Activated CD4-positive, alpha-beta memory T cell treated with anti-CD3 and anti-CD28 coated beads for 36 hours (primary cell): Measurements from ENCODE around the gene MAP3K14. TPM values are rescaled to one million over a fixed set of nuclear protein-coding genes. Genes with fewer than 3 reads are reported as not detected.

Source experiments
- CTCF ChIA-PET: fragments of 350-600 bp; sonication (Branson Sonifier 250); formaldehyde crosslinking; loops from one replicate; lab custom pipeline; 2021; ENCODE audit warnings: antibody characterized with exemption, inconsistent platforms; lab: Charles Lee
- POLR2A ChIA-PET: fragments of 350-600 bp; sonication (Branson Sonifier 250); formaldehyde crosslinking; loops from one replicate; lab custom pipeline; 2021; ENCODE audit warnings: antibody characterized with exemption; lab: Charles Lee
- DNase-seq: peaks from one replicate; pipeline ENCODE4 v3.0.0-alpha.2; 2020
- H3K27ac Mint-ChIP-seq: one replicate; pipeline ENCODE4 v1.8.0; 2021; ENCODE audit warnings: mixed read lengths
- H3K27me3 Mint-ChIP-seq: one replicate; pipeline ENCODE4 v1.8.0; 2021; ENCODE audit warnings: mixed read lengths
- H3K36me3 Mint-ChIP-seq: one replicate; pipeline ENCODE4 v1.8.0; 2021; ENCODE audit warnings: mixed read lengths
- H3K4me1 Mint-ChIP-seq: one replicate; pipeline ENCODE4 v1.8.0; 2021; ENCODE audit warnings: low read depth, mixed read lengths
- H3K4me3 Mint-ChIP-seq: one replicate; pipeline ENCODE4 v1.8.0; 2021; ENCODE audit warnings: mild to moderate bottlenecking, mixed read lengths
- H3K9me3 Mint-ChIP-seq: one replicate; pipeline ENCODE4 v1.8.0; 2021; ENCODE audit warnings: mixed read lengths
- intact Hi-C: fragments of 100-400 bp; cut with micrococcal nuclease; formaldehyde crosslinking; loops from one replicate; pipeline ENCODE4 v1.15.1; 2023
- total RNA-seq, 2 experiments: library from RNA; stranded (reverse); gene quantifications; one replicate each; pipeline ENCODE4 v1.2.3, GENCODE V29; 2021

Gene MAP3K14
- total RNA-seq, 2 experiments from 2014 or later, result 62.9 to 65.0 TPM

DNA sequence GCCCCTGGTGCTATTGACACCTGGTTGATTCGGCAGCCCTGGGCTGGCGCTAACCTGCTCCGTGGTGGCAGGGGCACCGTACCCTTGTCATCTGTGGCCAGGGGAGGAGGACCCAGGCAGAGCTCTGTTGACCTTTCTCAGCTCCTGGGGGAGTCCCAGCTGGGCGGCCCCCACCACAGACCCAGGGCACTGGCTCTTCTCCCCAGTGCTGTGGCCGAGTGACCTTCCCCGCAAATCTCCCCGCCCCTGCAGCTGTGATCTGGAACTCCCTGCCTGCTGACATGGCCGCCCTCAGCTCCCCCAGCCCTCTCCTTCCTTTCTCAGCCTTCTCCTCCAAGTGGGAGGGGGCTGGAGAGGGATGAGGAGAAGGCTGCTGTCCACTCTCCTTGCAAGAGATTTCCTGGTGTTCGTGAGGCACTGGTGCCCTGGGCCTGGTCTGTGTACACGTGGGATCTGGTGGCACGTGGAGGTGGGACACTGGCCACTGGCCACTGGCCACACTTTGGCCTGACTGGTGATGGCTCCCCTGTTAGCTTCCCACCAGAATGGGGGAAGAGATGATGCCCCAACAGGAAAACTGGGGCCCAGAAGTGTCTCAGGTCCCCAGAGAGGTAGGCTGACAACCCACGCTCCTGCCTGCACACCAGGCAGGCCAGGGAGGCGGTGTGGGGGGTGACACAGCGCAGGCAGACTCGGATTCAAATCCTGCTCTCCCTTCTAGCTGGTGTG, 87.0 kb downstream of the MAP3K14 start:
- H3K27ac Mint-ChIP-seq, result peak overlapping the region; percentile 100
- ChIA-PET CTCF (interaction anchor here (0.6 to 12.6 kb wide), 13 partner anchors 8 to 159 kb away, joined by 3 to 488 read pairs (median 4); partner anchors contain the start of genes ACBD4, FMNL1, HEXIM1 and PLCD3), POLR2A (interaction anchor here (0.7 to 5.2 kb wide), 10 partner anchors 9 to 128 kb away, joined by 5 to 75 read pairs (median 8); partner anchors contain the start of genes FMNL1, HEXIM1, HEXIM2 and MAP3K14)
- no peaks in the 10 kb centered on the region for H3K27me3 Mint-ChIP-seq
- peaks cover 51% of the 10 kb centered on the region for H3K36me3 Mint-ChIP-seq
- H3K4me3 Mint-ChIP-seq, result peak overlapping the region; percentile 100
- intact Hi-C loops, result loop anchor here (1.0 to 5.0 kb wide), 3 partner anchors 17 to 168 kb away; partner anchors contain the start of genes HEXIM2 and NMT1
- DNase-seq, result peak; percentile 75
- peaks cover 89% of the 10 kb centered on the region for H3K4me1 Mint-ChIP-seq
- H3K9me3 Mint-ChIP-seq, result no peaks in the 10 kb centered on the region

DNA sequence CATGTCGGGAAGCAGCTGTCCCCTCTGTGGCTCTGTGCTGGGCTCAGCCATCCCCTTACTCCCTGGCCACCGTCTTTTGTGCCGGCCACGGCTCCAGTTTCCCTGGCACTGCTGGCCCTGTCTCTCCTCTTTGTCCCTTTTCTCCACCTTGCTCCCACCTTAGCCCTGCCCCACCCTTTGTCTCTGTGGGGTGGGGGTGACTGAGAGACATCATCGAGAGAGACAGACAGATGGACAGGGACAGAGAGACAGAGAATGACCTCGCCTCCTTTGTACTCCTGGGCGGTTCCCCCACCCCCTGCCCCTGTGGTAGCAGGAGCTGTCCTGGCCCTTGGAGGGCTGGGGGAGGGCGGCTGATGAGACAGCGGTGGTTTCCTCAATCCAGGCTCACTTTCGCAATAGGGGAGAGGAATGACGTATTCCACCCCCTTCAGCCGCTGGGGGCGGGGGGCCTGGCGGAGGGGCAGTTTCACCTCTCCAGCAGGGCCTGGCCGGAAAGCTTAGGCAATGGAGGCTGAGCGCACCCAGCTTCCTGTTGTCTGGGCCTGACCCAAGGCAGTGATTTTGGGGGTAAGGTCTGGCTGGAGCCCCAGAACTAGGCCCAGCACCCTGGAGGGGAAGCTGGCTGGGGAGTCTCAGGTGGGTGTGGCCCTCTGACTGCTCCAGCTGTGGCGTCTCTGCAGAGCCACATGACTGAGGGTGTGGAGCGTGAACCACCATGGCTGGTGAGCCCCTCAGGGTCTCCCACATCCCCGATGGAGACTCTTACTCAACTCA, 87.9 kb downstream of the MAP3K14 start:
- ChIA-PET POLR2A (interaction anchor here (0.7 to 5.2 kb wide), 12 partner anchors 8 to 129 kb away, joined by 4 to 75 read pairs (median 7); partner anchors contain the start of genes FMNL1, HEXIM1, HEXIM2 and MAP3K14), CTCF (interaction anchor here (0.6 to 12.6 kb wide), 10 partner anchors 8 to 160 kb away, joined by 3 to 488 read pairs (median 6); partner anchors contain the start of genes ACBD4, FMNL1 and HEXIM1)
- peak overlapping the region; percentile 100 for H3K4me3 Mint-ChIP-seq
- DNase-seq, result peak; percentile 96
- H3K27me3 Mint-ChIP-seq, result no peaks in the 10 kb centered on the region
- H3K9me3 Mint-ChIP-seq, result no peaks in the 10 kb centered on the region
- H3K27ac Mint-ChIP-seq, result peak overlapping the region; percentile 100
- peaks cover 49% of the 10 kb centered on the region for H3K36me3 Mint-ChIP-seq
- intact Hi-C loops, result loop anchor here (1.0 to 5.0 kb wide), 3 partner anchors 18 to 167 kb away; partner anchors contain the start of genes HEXIM2 and NMT1
- peaks cover 86% of the 10 kb centered on the region for H3K4me1 Mint-ChIP-seq

DNA sequence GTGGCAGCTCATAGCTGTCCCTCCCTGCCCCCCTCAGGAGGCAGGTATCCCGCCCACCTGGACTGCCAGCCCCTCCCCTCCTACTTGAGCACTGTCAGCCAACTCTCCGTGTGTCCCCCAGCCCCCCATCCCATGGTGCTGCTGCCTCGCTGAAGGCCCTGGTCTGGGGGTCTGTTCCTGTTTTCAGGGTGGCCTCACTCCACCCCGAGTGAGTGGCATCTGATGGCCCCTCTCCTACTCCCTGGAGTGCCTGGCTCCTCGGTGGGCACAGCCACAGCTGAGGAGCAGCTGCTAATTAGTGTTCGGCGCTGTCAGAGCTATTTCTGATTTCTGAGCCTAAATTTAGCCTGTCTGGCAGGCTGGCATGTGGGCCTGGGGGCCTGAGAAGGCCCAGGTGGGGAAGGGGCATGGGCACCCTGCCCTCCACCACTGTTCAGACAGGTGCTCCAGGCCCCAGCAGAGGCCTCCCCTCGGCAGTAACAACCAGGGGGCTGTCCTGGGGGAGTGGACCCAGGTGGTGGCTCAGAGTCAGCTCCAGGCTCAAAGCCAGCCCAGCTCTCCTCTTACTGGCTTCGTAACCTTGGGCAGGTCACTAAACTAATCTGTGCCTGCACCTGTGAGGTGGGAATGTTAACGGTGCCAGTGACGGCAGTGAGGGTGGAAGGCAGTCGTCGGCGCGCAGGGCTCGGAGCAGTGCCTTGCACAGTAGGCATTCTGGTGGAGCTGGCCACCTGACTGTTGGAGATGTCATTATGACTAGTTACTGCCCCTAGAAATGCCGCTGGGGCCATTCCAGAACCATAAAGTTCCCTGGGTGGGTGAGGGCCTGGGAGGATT, 88.7 kb downstream of the MAP3K14 start:
- H3K4me1 Mint-ChIP-seq, result peaks cover 78% of the 10 kb centered on the region
- no peaks in the 10 kb centered on the region for H3K27me3 Mint-ChIP-seq
- intact Hi-C loops, result loop anchor here (5.0 kb wide), 1 partner anchor 166 kb away; the partner anchor contains the start of gene NMT1
- peak overlapping the region; percentile 100 for H3K27ac Mint-ChIP-seq
- peaks cover 52% of the 10 kb centered on the region for H3K36me3 Mint-ChIP-seq
- peak overlapping the region; percentile 100 for H3K4me3 Mint-ChIP-seq
- CTCF ChIA-PET, result interaction anchor here (1.2 to 12.6 kb wide), 7 partner anchors 8 to 157 kb away, joined by 3 to 488 read pairs (median 10); partner anchors contain the start of genes ACBD4, FMNL1 and HEXIM1
- H3K9me3 Mint-ChIP-seq, result no peaks in the 10 kb centered on the region
- POLR2A ChIA-PET, result interaction anchor here (0.9 to 5.2 kb wide), 10 partner anchors 7 to 87 kb away, joined by 4 to 75 read pairs (median 8); partner anchors contain the start of genes FMNL1, HEXIM1, HEXIM2 and MAP3K14
- peak; percentile 68 for DNase-seq

DNA sequence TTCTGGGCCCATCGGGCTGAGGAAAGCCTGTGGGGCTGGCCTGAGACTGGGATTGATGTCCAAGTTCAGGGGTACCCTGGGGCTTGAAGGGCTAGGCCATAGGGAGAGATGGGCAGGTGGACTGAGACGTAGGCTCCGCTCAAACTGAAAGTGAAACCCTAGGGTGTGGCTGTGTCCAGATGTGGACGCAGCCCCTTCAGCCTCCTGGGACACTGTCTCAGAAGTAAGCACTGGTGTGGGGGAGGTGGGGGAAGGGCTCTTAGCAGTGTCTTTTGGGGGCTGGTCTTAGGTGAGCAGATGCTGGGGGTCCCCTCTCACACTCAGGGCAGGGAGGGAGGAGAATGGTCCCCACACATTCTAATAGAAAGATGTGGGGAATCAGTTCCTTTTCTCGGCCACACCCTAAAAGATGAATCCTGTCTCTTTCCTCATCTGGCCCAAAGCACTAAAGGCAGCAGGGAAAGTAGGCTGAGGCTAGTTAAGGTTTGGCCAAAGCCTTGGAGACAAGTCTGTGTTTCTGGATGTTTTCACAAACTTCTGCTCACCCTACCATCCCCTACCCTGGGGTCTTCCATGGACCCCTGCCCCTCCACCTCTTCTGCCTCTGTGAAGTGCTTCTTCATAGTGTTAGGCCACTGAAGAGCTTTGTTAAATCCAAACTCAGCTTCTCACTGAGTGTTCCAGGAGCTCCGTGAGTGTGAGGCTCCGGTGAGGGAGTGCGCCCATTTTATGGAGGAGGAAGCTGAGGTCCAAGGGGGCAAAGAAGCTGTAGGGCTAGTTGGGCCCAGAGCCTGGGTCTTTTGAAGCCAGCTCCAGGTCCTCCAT, 89.5 kb downstream of the MAP3K14 start:
- no peaks in the 10 kb centered on the region for H3K27me3 Mint-ChIP-seq
- intact Hi-C loops, result loop anchor here (5.0 kb wide), 1 partner anchor 165 kb away; the partner anchor contains the start of gene NMT1
- H3K36me3 Mint-ChIP-seq, result peaks cover 48% of the 10 kb centered on the region
- peak overlapping the region; percentile 100 for H3K27ac Mint-ChIP-seq
- H3K4me3 Mint-ChIP-seq, result peak overlapping the region; percentile 100
- peaks cover 69% of the 10 kb centered on the region for H3K4me1 Mint-ChIP-seq
- no peaks in the 10 kb centered on the region for H3K9me3 Mint-ChIP-seq
- CTCF ChIA-PET, result interaction anchor here (0.8 to 13.8 kb wide), 10 partner anchors 6 to 158 kb away, joined by 3 to 488 read pairs (median 8); partner anchors contain the start of genes ACBD4, FMNL1 and HEXIM1
- POLR2A ChIA-PET, result interaction anchor here (0.8 to 6.2 kb wide), 10 partner anchors 6 to 130 kb away, joined by 3 to 75 read pairs (median 32); partner anchors contain the start of genes FMNL1, HEXIM1, HEXIM2 and MAP3K14
- peak; percentile 41 for DNase-seq

DNA sequence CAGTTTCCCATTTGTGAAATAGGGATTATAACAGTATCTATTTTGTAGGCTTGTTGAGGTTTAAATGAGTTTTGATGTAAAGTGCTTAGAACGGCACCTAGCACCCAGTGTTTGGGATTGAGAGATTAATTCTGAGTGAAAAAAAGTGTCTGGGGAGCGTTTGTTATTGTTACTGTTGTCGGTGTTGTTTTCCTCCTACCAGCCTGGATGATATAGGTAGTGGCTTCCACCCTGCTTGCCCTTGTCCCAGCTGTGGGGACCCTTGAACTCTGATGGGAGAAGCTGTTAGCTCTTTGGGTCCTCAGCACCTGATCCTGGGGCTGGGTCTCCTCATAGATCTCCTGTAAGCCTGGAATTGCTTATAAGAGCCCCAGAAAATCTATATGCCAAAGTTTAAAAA, 90.2 kb downstream of the MAP3K14 start:
- H3K27me3 Mint-ChIP-seq, result no peaks in the 10 kb centered on the region
- peak overlapping the region; percentile 100 for H3K4me3 Mint-ChIP-seq
- H3K9me3 Mint-ChIP-seq, result no peaks in the 10 kb centered on the region
- ChIA-PET CTCF (interaction anchor here (0.8 to 13.8 kb wide), 9 partner anchors 7 to 159 kb away, joined by 3 to 488 read pairs (median 6); partner anchors contain the start of genes ACBD4, HEXIM1 and MAP3K14), POLR2A (interaction anchor here (0.5 to 6.2 kb wide), 18 partner anchors 9 to 183 kb away, joined by 3 to 52 read pairs (median 4); partner anchors contain the start of genes DCAKD, HEXIM1, HEXIM2 and MAP3K14)
- DNase-seq, result peak; percentile 12
- H3K27ac Mint-ChIP-seq, result peak overlapping the region; percentile 100
- peaks cover 43% of the 10 kb centered on the region for H3K36me3 Mint-ChIP-seq
- intact Hi-C loops, result loop anchor here (1.0 to 5.0 kb wide), 3 partner anchors 78 to 164 kb away; partner anchors contain the start of genes HEXIM1 and NMT1
- peaks cover 62% of the 10 kb centered on the region for H3K4me1 Mint-ChIP-seq

DNA sequence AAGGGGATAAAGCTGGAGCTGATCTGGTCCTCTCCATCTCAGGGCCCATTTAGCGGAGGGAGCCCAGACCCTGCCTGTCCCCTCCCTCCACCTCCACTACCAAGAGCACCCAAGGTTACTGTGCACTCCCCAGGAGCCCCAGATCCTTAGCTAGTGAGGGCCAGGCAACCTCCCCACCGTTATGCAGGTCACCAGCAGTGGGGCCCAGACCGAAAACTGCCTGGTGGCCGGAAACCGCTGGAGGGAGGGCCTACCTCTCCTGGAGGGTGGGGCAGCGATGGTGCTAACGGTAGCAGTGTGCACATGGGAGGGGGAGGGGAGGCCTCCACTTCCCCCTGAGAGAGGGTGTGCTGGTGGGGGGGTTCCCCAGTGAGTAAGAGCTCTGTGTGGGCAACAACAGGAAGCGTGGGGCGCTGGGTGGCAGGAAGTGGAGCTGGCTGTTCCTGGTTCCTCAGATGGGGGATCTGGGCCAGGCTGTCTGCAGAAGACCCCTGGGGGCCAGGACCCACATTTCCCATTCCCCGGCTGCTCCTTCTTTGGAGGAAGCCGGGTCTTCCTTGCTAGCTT, 90.8 kb downstream of the MAP3K14 start:
- peaks cover 57% of the 10 kb centered on the region for H3K4me1 Mint-ChIP-seq
- H3K9me3 Mint-ChIP-seq, result no peaks in the 10 kb centered on the region
- no peaks in the 10 kb centered on the region for H3K27me3 Mint-ChIP-seq
- POLR2A ChIA-PET, result interaction anchor here (0.5 to 6.2 kb wide), 18 partner anchors 10 to 184 kb away, joined by 3 to 52 read pairs (median 4); partner anchors contain the start of genes DCAKD, HEXIM1, HEXIM2 and MAP3K14
- DNase-seq, result peak; percentile 99
- peak overlapping the region; percentile 100 for H3K4me3 Mint-ChIP-seq
- H3K36me3 Mint-ChIP-seq, result peaks cover 44% of the 10 kb centered on the region
- H3K27ac Mint-ChIP-seq, result peak overlapping the region; percentile 100
- CTCF ChIA-PET, result interaction anchor here (0.8 to 13.8 kb wide), 9 partner anchors 7 to 159 kb away, joined by 3 to 488 read pairs (median 6); partner anchors contain the start of genes ACBD4, HEXIM1 and MAP3K14
- intact Hi-C loops, result loop anchor here (1.0 to 5.0 kb wide), 3 partner anchors 78 to 164 kb away; partner anchors contain the start of genes HEXIM1 and NMT1

DNA sequence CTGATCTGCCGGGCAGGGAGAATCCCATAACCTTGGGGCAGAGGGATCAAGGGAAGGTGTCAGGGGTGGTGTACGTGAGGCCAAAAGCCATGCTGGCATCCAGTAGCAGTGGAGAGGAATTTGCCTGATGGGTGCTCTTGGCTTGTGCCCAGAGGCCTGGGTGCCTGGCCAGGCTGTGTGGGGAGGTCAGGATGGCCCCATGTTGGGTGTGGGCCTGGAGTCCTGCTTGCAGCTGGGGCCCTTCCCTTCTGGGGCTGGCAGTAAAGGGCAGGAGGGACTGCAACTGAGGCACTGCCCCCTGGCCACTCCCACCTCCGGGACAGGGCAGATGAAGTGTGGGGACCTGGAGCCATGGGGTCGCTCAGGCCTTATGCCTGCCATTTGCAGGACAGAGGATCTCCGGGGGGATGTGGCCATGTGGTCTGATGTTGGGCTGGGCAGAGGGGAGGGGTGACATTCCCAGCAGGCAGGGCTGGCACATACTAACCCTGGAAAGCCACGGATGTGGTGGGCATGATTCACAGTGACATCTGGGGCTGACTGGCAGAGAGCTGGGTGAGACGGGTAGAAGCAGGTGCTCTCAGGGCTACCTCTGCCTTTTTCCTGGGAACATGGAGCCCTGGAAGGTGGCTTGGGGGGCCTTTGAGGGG, 91.6 kb downstream of the MAP3K14 start:
- Mint-ChIP-seq H3K9me3 (no peaks in the 10 kb centered on the region), H3K4me1 (peaks cover 52% of the 10 kb centered on the region), H3K4me3 (peak overlapping the region; percentile 100), H3K27me3 (no peaks in the 10 kb centered on the region), H3K36me3 (peaks cover 46% of the 10 kb centered on the region), H3K27ac (peak overlapping the region; percentile 100)
- CTCF ChIA-PET, result interaction anchor here (0.9 to 13.8 kb wide), 7 partner anchors 8 to 91 kb away, joined by 3 to 488 read pairs (median 9); partner anchors contain the start of genes ACBD4, HEXIM1 and MAP3K14
- DNase-seq, result peak; percentile 79
- intact Hi-C loops, result loop anchor here (5.0 kb wide), 1 partner anchor 163 kb away; the partner anchor contains the start of gene NMT1
- POLR2A ChIA-PET, result interaction anchor here (1.3 to 6.2 kb wide), 11 partner anchors 11 to 174 kb away, joined by 4 to 52 read pairs (median 16); partner anchors contain the start of genes DCAKD, HEXIM1, HEXIM2 and MAP3K14

DNA sequence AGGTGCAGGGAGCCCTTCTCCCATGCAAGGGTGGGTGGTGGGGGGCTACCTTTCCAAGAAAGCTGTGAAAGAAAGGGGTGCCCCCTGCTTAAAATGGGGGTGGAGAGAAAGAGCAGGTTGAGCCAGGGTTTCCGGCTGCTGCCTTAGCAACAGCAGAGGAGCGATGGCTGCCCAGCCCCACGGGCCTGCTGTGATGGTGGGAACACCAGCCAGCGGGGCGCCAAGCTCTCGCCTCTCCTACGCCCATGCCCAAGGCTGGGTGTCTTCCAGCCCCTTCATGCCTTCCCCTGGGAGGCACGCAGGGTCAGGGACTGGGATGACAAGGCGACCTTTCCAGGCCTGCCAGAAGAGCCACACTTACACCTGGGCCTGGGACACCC, 92.2 kb downstream of the MAP3K14 start:
- peak overlapping the region; percentile 100 for H3K27ac Mint-ChIP-seq
- H3K4me1 Mint-ChIP-seq, result peaks cover 52% of the 10 kb centered on the region
- DNase-seq, result peak; percentile 63
- ChIA-PET POLR2A (interaction anchor here (2.5 to 6.2 kb wide), 5 partner anchors 22 to 92 kb away, joined by 15 to 52 read pairs (median 27); partner anchors contain the start of genes HEXIM1 and MAP3K14), CTCF (interaction anchor here (6.4 to 13.8 kb wide), 2 partner anchors 9 to 75 kb away, joined by 38 to 488 read pairs; partner anchors contain the start of gene HEXIM1)
- H3K27me3 Mint-ChIP-seq, result no peaks in the 10 kb centered on the region
- intact Hi-C loops, result loop anchor here (5.0 kb wide), 1 partner anchor 162 kb away; the partner anchor contains the start of gene NMT1
- peaks cover 47% of the 10 kb centered on the region for H3K36me3 Mint-ChIP-seq
- no peaks in the 10 kb centered on the region for H3K9me3 Mint-ChIP-seq
- H3K4me3 Mint-ChIP-seq, result peak overlapping the region; percentile 100
